GM12878 (cell line): ENCODE measurements around the gene ADAMTS2. TPM values are rescaled to one million over a fixed set of nuclear protein-coding genes. Genes with fewer than 3 reads are reported as not detected.

ENCODE experiments used
- ATAC-seq: fragments of 200-7000 bp; cut with Tn5 transposase; 3 replicates; pipeline ENCODE4 v1.9.1; 2020; ENCODE audit warnings: mild to moderate bottlenecking, moderate library complexity
- BruUV-seq: library from RNA; stranded (reverse); fragments of 400-500 nt; replicated peaks from 2 replicates; lab custom pipeline; 2021; lab: Mats Ljungman, UMichigan
- CTCF ChIA-PET: fragments of 300-600 bp; sonication (Branson Sonifier 250); formaldehyde crosslinking; extraction: SDS; loops from one replicate; lab custom pipeline; 2021; ENCODE audit warnings: inconsistent platforms; lab: Yijun Ruan, JAX
- POLR2A ChIA-PET: fragments of 350-600 bp; formaldehyde crosslinking; extraction: SDS; loops from one replicate; lab custom pipeline; 2021; ENCODE audit warnings: inconsistent platforms; lab: Charles Lee
- RAD21 ChIA-PET: fragments of 300-600 bp; sonication (Branson Sonifier 250); formaldehyde crosslinking; loops from one replicate; lab custom pipeline; 2023; ENCODE audit warnings: antibody characterized with exemption; ENCODE audit not compliant: unreplicated experiment; lab: Charles Lee
- SMC1A ChIA-PET: fragments of 300-600 bp; sonication (Branson Sonifier 250); formaldehyde crosslinking; loops from one replicate; lab custom pipeline; 2023; ENCODE audit not compliant: unreplicated experiment, uncharacterized antibody; lab: Charles Lee
- DNase-seq: peaks from one replicate; pipeline ENCODE4 v3.0.0-alpha.2; 2011; ENCODE audit warnings: low read depth, low spot score
- FAIRE-seq: peaks from 3 replicates; lab custom pipeline; 2011; peaks lifted over from hg19 to GRCh38; lab: Jason Lieb, UNC
- H2AFZ ChIP-seq: 2 replicates; pipeline ENCODE4 v1.6.0; 2011; ENCODE audit warnings: low read depth, low read length, control low read depth; ENCODE audit not compliant: control insufficient read depth
- H3K27ac ChIP-seq: 2 replicates; pipeline ENCODE4 v1.5.1; 2011; ENCODE audit warnings: control low read depth; ENCODE audit not compliant: control insufficient read depth, insufficient read depth
- H3K27me3 ChIP-seq, 2 experiments: replicated peaks in 1 of 2; 2 replicates each; pipeline versions ENCODE4 v1.6.0 to v1.6.1; 2011; ENCODE audit warnings: low read length in 1 of 2; ENCODE audit not compliant: control insufficient read depth in 2 of 2, insufficient read depth in 2 of 2
- H3K36me3 ChIP-seq, 2 experiments: 2 replicates each; pipeline ENCODE4 v1.5.1; 2011; ENCODE audit warnings: low read length in 1 of 2; ENCODE audit not compliant: control insufficient read depth in 2 of 2, insufficient read depth in 2 of 2
- H3K4me1 ChIP-seq: 2 replicates; pipeline ENCODE4 v1.6.1; 2011; ENCODE audit warnings: mild to moderate bottlenecking, low read length, moderate library complexity, mixed read lengths; ENCODE audit not compliant: control insufficient read depth, insufficient read depth
- H3K4me2 ChIP-seq: 2 replicates; pipeline ENCODE4 v1.6.0; 2011; ENCODE audit warnings: control low read depth; ENCODE audit not compliant: control insufficient read depth, insufficient read depth
- H3K4me3 ChIP-seq: fragments of 200-600 bp; sonication (generic); 2 replicates; pipeline ENCODE4 v1.5.1; 2016
- H3K79me2 ChIP-seq: 2 replicates; pipeline ENCODE4 v1.6.0; 2011; ENCODE audit warnings: low read length; ENCODE audit not compliant: control insufficient read depth, insufficient read depth
- H3K9ac ChIP-seq: 2 replicates; pipeline ENCODE4 v1.8.0; 2011; ENCODE audit warnings: low read length, control low read depth, mixed read lengths; ENCODE audit not compliant: control insufficient read depth, insufficient read depth
- H3K9me3 ChIP-seq: replicated peaks from 3 replicates; pipeline ENCODE4 v1.5.1; 2011; ENCODE audit warnings: mild to moderate bottlenecking, low read length; ENCODE audit not compliant: control insufficient read depth, insufficient read depth
- H4K20me1 ChIP-seq: 2 replicates; pipeline ENCODE4 v1.6.0; 2011; ENCODE audit not compliant: control insufficient read depth, insufficient read depth
- FOXK2 ChIP-seq: fragments of 450-650 bp; IDR thresholded peaks from 2 replicates; pipeline ENCODE4 v1.6.1; 2017; ENCODE audit warnings: mild to moderate bottlenecking, moderate library complexity
- JUNB ChIP-seq: IDR thresholded peaks from 2 replicates; pipeline ENCODE4 v1.6.1; 2016; ENCODE audit warnings: antibody characterized with exemption, mild to moderate bottlenecking
- JUND ChIP-seq: IDR thresholded peaks from 2 replicates; pipeline ENCODE4 v1.6.1; 2012; ENCODE audit warnings: low read depth, mild to moderate bottlenecking, low read length, improper control_type of control experiment, moderate library complexity
- RUNX3 ChIP-seq: IDR thresholded peaks from 2 replicates; pipeline ENCODE4 v1.6.1; 2012; ENCODE audit warnings: low read length, inconsistent platforms
- SMAD5 ChIP-seq: IDR thresholded peaks from 2 replicates; pipeline ENCODE4 v1.6.1; 2016; ENCODE audit warnings: antibody characterized with exemption, low read depth
- WGBS: methylation state at CpG from one replicate; pipeline ENCODE4 v1.1.6; 2016; ENCODE audit warnings: low lambda C conversion rate; ENCODE audit not compliant: insufficient replicate concordance, insufficient coverage; ENCODE audit errors: missing lambda C conversion rate; 5-methylcytosine and 5-hydroxymethylcytosine counted together
- in situ Hi-C: fragments of 300-500 bp; cut with MboI; formaldehyde crosslinking; loops from 9 replicates; pipeline ENCODE4 v1.14.3; 2018; ENCODE audit warnings: mixed read lengths
- intact Hi-C: fragments of 100-400 bp; cut with micrococcal nuclease; formaldehyde crosslinking; loops from one replicate; pipeline ENCODE4 v1.14.2; 2022; ENCODE audit not compliant: unreplicated experiment
- polyA plus RNA-seq, 11 experiments: library from polyadenylated mRNA; depleted of rRNA in 4 of 11; unstranded in 6 of 11; stranded (reverse) in 5 of 11; fragments of >200 nt; fragmentation: Nextera tagmentation in 4 of 11; fragmentation: Illumina TruSeq in 1 of 11; extraction: Ambion mirVana in 4 of 11; extraction: Trizol in 1 of 11; gene quantifications; 1 replicate in 1 of 11; 2 replicates in 10 of 11; pipeline versions ENCODE4 v1.2.1 to v1.2.3, GENCODE V29; 2011 to 2016; ENCODE audit warnings: inconsistent platforms in 2 of 11, missing spikeins in 2 of 11, low read depth in 1 of 11
- total RNA-seq, 4 experiments: library from RNA; depleted of rRNA in 3 of 4; stranded (reverse); fragments of >200 nt in 3 of 4; fragmentation: Illumina TruSeq in 1 of 4; extraction: Trizol in 1 of 4; gene quantifications; 2 replicates each; pipeline versions ENCODE4 v1.2.1 to v1.2.3, GENCODE V29; 2013 to 2021
- TF ChIP-seq, protein P1 (sequence below): IDR thresholded peaks from 2 replicates; pipeline ENCODE4 v1.6.1; 2012; ENCODE audit warnings: low read depth, low read length, improper control_type of control experiment
- TF ChIP-seq, protein P2 (sequence below): IDR thresholded peaks from 2 replicates; pipeline ENCODE4 v1.6.1; 2012; ENCODE audit warnings: low read depth, low read length, improper control_type of control experiment

The ADAMTS2 gene
- total and polyA plus RNA-seq, 10 of the 15 experiments (the other 5 are each of a cell fraction or from before 2014, with no cell fraction given): 0.03 to 0.05 TPM; not detected in 8

GRCh38 chr5:179344431-179345182, 654 bp downstream of the ADAMTS2 start:
- TF ChIP-seq, protein P1, sequence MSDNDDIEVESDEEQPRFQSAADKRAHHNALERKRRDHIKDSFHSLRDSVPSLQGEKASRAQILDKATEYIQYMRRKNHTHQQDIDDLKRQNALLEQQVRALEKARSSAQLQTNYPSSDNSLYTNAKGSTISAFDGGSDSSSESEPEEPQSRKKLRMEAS: no peak
- TF ChIP-seq FOXK2: no peak
- TF ChIP-seq, protein P2, sequence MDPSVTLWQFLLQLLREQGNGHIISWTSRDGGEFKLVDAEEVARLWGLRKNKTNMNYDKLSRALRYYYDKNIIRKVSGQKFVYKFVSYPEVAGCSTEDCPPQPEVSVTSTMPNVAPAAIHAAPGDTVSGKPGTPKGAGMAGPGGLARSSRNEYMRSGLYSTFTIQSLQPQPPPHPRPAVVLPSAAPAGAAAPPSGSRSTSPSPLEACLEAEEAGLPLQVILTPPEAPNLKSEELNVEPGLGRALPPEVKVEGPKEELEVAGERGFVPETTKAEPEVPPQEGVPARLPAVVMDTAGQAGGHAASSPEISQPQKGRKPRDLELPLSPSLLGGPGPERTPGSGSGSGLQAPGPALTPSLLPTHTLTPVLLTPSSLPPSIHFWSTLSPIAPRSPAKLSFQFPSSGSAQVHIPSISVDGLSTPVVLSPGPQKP: no peak
- no peak for TF ChIP-seq RUNX3
- TF ChIP-seq SMAD5: no peak
- no peak for TF ChIP-seq JUNB
- no peak for TF ChIP-seq JUND
- H3K9ac ChIP-seq: no peak overlapping the region
- no peaks in the 10 kb centered on the region; the same call in 2 of the 3 replicates for H3K9me3 ChIP-seq
- no TSS peak for BruUV-seq
- H3K27ac ChIP-seq: no peak overlapping the region
- H3K4me1 ChIP-seq: no peaks in the 10 kb centered on the region
- H2AFZ ChIP-seq: no peak overlapping the region
- ChIA-PET POLR2A (no interaction called here), SMC1A (no interaction called here), RAD21 (no interaction called here), CTCF (no interaction called here)
- no peaks in the 10 kb centered on the region; the same call in 1 of the 2 replicates for H4K20me1 ChIP-seq
- no peak overlapping the region for H3K4me2 ChIP-seq
- ATAC-seq: no peak
- no peak for DNase-seq
- FAIRE-seq: no peak
- no peaks in the 10 kb centered on the region; a peak in 3 of 4 replicates for H3K27me3 ChIP-seq
- WGBS: 20% methylated on average over 36 of the region's 85 CpGs
- intact Hi-C loops: no loop called here
- H3K36me3 ChIP-seq: no peaks in the 10 kb centered on the region
- no peaks in the 10 kb centered on the region for H3K79me2 ChIP-seq
- in situ Hi-C loops: no loop called here
- no peak overlapping the region for H3K4me3 ChIP-seq
